ENCODE results near the gene MVB12A. TPM values are rescaled to one million over a fixed set of nuclear protein-coding genes. Genes with fewer than 3 reads are reported as not detected.

The MVB12A gene
- total RNA-seq, 6 donors from 2014 or later = 25.1 to 55.2 (median 49.1) TPM

DNA sequence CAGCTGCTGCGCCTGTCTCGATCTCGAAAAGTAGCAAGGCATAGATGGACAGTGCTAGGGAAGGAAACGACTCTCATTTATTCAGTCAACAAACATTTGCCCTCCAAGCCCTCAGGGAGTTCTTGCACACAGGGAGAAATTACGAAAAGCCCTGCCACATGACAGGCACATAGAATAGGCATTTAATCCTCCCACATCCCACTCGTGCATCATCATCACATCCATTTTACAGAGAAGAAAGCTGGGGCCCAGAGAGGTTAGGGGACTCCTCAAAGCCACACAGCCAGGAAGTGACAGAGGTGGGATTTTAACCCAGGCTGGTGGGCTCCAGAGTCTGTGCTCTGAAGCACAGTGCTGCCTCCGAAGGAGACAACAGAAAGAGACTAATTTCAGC, 17.0 kb downstream of the MVB12A start:
- WGBS, 2 donors = 79 to 80% methylated on average over 7 of the region's 7 CpGs
- DNase-seq (no peak), ATAC-seq (ENCODE audit: low FRiP score in 2 of 2) (no peak)
- Histone ChIP-seq H3K27ac (no peak overlapping the region), H3K27me3 (no peaks in the 10 kb centered on the region), H3K4me1 (no peaks in the 10 kb centered on the region), H3K36me3 (no peaks in the 10 kb centered on the region), H3K4me3 (no peak overlapping the region), H3K9me3 (no peaks in the 10 kb centered on the region)
- TF ChIP-seq, protein P1, sequence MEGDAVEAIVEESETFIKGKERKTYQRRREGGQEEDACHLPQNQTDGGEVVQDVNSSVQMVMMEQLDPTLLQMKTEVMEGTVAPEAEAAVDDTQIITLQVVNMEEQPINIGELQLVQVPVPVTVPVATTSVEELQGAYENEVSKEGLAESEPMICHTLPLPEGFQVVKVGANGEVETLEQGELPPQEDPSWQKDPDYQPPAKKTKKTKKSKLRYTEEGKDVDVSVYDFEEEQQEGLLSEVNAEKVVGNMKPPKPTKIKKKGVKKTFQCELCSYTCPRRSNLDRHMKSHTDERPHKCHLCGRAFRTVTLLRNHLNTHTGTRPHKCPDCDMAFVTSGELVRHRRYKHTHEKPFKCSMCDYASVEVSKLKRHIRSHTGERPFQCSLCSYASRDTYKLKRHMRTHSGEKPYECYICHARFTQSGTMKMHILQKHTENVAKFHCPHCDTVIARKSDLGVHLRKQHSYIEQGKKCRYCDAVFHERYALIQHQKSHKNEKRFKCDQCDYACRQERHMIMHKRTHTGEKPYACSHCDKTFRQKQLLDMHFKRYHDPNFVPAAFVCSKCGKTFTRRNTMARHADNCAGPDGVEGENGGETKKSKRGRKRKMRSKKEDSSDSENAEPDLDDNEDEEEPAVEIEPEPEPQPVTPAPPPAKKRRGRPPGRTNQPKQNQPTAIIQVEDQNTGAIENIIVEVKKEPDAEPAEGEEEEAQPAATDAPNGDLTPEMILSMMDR (IDR thresholded peaks at IDR 0.05) = no peak
- no peak for TF ChIP-seq POLR2A (IDR thresholded peaks at IDR 0.05)
- TF ChIP-seq EP300 (IDR thresholded peaks at IDR 0.05) = no peak
- no peak for TF ChIP-seq POLR2AphosphoS5 (IDR thresholded peaks at IDR 0.05)

- no peaks in the 10 kb centered on the region for H3K4me1 ChIP-seq
- no peak for TF ChIP-seq POLR2AphosphoS5 (IDR thresholded peaks at IDR 0.05)
- TF ChIP-seq, protein P1 (IDR thresholded peaks at IDR 0.05) = peak in 1 of 6 experiments; percentile 30
- no peak for TF ChIP-seq POLR2A (IDR thresholded peaks at IDR 0.05)
- no peaks in the 10 kb centered on the region for H3K27me3 ChIP-seq
- no peaks in the 10 kb centered on the region for H3K9me3 ChIP-seq
- DNase-seq = no peak
- ATAC-seq (ENCODE audit: low FRiP score in 2 of 2) = peak in 1 of 2 donors; percentile 61
- 60 to 66% methylated on average over 8 of the region's 8 CpGs for WGBS, 2 donors
- H3K36me3 ChIP-seq = no peaks in the 10 kb centered on the region
- no peak overlapping the region for H3K27ac ChIP-seq
- H3K4me3 ChIP-seq = no peak overlapping the region
Measured at GRCh38 chr19:17441241-17442021, 21.6 kb downstream of the MVB12A start.

GRCh38 chr19:17445526-17446165, 25.8 kb downstream of the MVB12A start:
- Histone ChIP-seq H3K4me1 (peaks cover 6 to 13% (median 8%) of the 10 kb centered on the region in 4 donors), H3K9me3 (no peaks in the 10 kb centered on the region), H3K27ac (no peak overlapping the region), H3K36me3 (no peaks in the 10 kb centered on the region), H3K4me3 (no peak overlapping the region), H3K27me3 (peaks cover 0 to 7% (median 3%) of the 10 kb centered on the region in 4 donors)
- no peak for TF ChIP-seq POLR2A (IDR thresholded peaks at IDR 0.05)
- no peak for TF ChIP-seq EP300 (IDR thresholded peaks at IDR 0.05)
- TF ChIP-seq, protein P1 (IDR thresholded peaks at IDR 0.05) = no peak
- no peak for TF ChIP-seq POLR2AphosphoS5 (IDR thresholded peaks at IDR 0.05)
- no peak for ATAC-seq (ENCODE audit: low FRiP score in 2 of 2)
- no peak for DNase-seq
- WGBS, 2 donors = 94 to 95% methylated on average over 1 of the region's 1 CpG

GRCh38 chr19:17447704-17448130, 27.9 kb downstream of the MVB12A start:
- H3K9me3 ChIP-seq = no peaks in the 10 kb centered on the region
- ATAC-seq (ENCODE audit: low FRiP score in 2 of 2) (peak in 1 of 2 donors; percentile 6), DNase-seq (no peak)
- peaks cover 0 to 7% (median 3%) of the 10 kb centered on the region in 4 donors for H3K27me3 ChIP-seq
- peaks cover 6 to 13% (median 8%) of the 10 kb centered on the region in 4 donors for H3K4me1 ChIP-seq
- TF ChIP-seq POLR2A (IDR thresholded peaks at IDR 0.05) = no peak
- TF ChIP-seq EP300 (IDR thresholded peaks at IDR 0.05) = no peak
- TF ChIP-seq, protein P1 (IDR thresholded peaks at IDR 0.05) = no peak
- no peak for TF ChIP-seq POLR2AphosphoS5 (IDR thresholded peaks at IDR 0.05)
- no peaks in the 10 kb centered on the region for H3K36me3 ChIP-seq
- H3K27ac ChIP-seq = no peak overlapping the region
- peak overlapping the region in 3 of 4 donors; percentile 36 to 55 (median 54) for H3K4me3 ChIP-seq
- 37% methylated on average over 5 of the region's 5 CpGs for WGBS, 2 donors
